H1 (cell line): Measurements from ENCODE around the gene FUNDC1. TPM values are rescaled to one million over a fixed set of nuclear protein-coding genes. Genes with fewer than 3 reads are reported as not detected.
"Not testable (repeated sequence)": the region's sequence is repeated elsewhere in the genome, so short reads cannot be mapped to it uniquely, and the experiment has no call there.

Experiments
- CTCF ChIA-PET: fragments of 300-600 bp; sonication (Branson Sonifier 250); formaldehyde crosslinking; loops from one replicate; lab custom pipeline; 2021; ENCODE audit not compliant: partially characterized antibody; lab: Charles Lee
- POLR2A ChIA-PET: fragments of 300-600 bp; sonication (Branson Sonifier 250); formaldehyde crosslinking; loops from one replicate; lab custom pipeline; 2021; ENCODE audit warnings: inconsistent platforms; ENCODE audit not compliant: partially characterized antibody; lab: Charles Lee
- DNase-seq, 2 experiments: peaks; one replicate each; pipeline versions ENCODE4 v3.0.0 to v3.0.0-alpha.2; 2010 to 2022; ENCODE audit warnings: low spot score in 2 of 2, low read depth in 1 of 2, mixed read lengths in 1 of 2
- FAIRE-seq: peaks from 2 replicates; lab custom pipeline; 2011; peaks lifted over from hg19 to GRCh38; lab: Jason Lieb, UNC
- H2AFZ ChIP-seq: 2 replicates; pipeline ENCODE4 v1.8.1; 2012; ENCODE audit warnings: low read length, inconsistent platforms
- H2AK5ac ChIP-seq: 2 replicates; pipeline ENCODE4 v1.6.1; 2013; ENCODE audit warnings: low read depth, low read length
- H2BK120ac ChIP-seq: replicated peaks from 2 replicates; pipeline ENCODE3; 2013; ENCODE audit warnings: low read depth, low read length, inconsistent platforms
- H2BK12ac ChIP-seq: 2 replicates; pipeline ENCODE4 v1.6.1; 2013; ENCODE audit warnings: low read depth, low read length
- H2BK15ac ChIP-seq: 2 replicates; pipeline ENCODE4 v1.6.1; 2013; ENCODE audit warnings: low read length
- H2BK20ac ChIP-seq: 2 replicates; pipeline ENCODE4 v1.6.1; 2013; ENCODE audit warnings: low read length
- H2BK5ac ChIP-seq: 2 replicates; pipeline ENCODE4 v1.6.1; 2013; ENCODE audit warnings: low read depth, low read length
- H3K14ac ChIP-seq: 2 replicates; pipeline ENCODE4 v1.6.1; 2013; ENCODE audit warnings: inconsistent platforms; ENCODE audit not compliant: insufficient read length
- H3K18ac ChIP-seq: 2 replicates; pipeline ENCODE4 v1.6.1; 2013; ENCODE audit warnings: low read length; ENCODE audit errors: extremely low read depth
- H3K23ac ChIP-seq: 2 replicates; pipeline ENCODE4 v1.6.1; 2013; ENCODE audit warnings: inconsistent platforms; ENCODE audit not compliant: insufficient read length
- H3K23me2 ChIP-seq: 2 replicates; pipeline ENCODE4 v1.6.1; 2013; ENCODE audit warnings: low read depth, low read length
- H3K27ac ChIP-seq: 2 replicates; pipeline ENCODE4 v1.6.1; 2011; ENCODE audit warnings: low read depth, low read length, inconsistent platforms
- H3K27me3 ChIP-seq, 4 experiments: replicated peaks in 1 of 4; 1 replicate in 1 of 4; 2 replicates in 3 of 4; pipeline versions ENCODE4 v1.6.1 to v1.8.1; 2011 to 2013; ENCODE audit warnings: low read length in 3 of 4, mild to moderate bottlenecking in 3 of 4, inconsistent platforms in 2 of 4, mixed read lengths in 2 of 4, moderate library complexity in 1 of 4; ENCODE audit not compliant: control insufficient read depth in 3 of 4, insufficient read depth in 3 of 4; ENCODE audit errors: extremely low read depth in 1 of 4
- H3K36me3 ChIP-seq, 4 experiments: 2 replicates each; pipeline versions ENCODE4 v1.6.1 to v1.8.1; 2011 to 2013; ENCODE audit warnings: mild to moderate bottlenecking in 4 of 4, low read length in 3 of 4, moderate library complexity in 2 of 4, control low read depth in 1 of 4, inconsistent platforms in 1 of 4; ENCODE audit not compliant: insufficient read depth in 4 of 4, control insufficient read depth in 2 of 4
- H3K4ac ChIP-seq: replicated peaks from 2 replicates; pipeline ENCODE3; 2013; ENCODE audit warnings: low read length, low read depth, mixed read lengths, inconsistent platforms; ENCODE audit not compliant: insufficient read length
- H3K4me1 ChIP-seq, 4 experiments: replicated peaks in 1 of 4; 1 replicate in 1 of 4; 2 replicates in 3 of 4; pipeline versions ENCODE4 v1.6.1 to v1.8.1; 2011 to 2013; ENCODE audit warnings: low read length in 3 of 4, inconsistent platforms in 2 of 4, mixed read lengths in 1 of 4; ENCODE audit not compliant: insufficient read depth in 4 of 4, control insufficient read depth in 3 of 4
- H3K4me2 ChIP-seq, 2 experiments: 2 replicates each; pipeline versions ENCODE4 v1.6.1 to v1.8.1; 2011 to 2013; ENCODE audit warnings: low read depth in 2 of 2, low read length in 2 of 2, control low read depth in 1 of 2, inconsistent platforms in 1 of 2, mild to moderate bottlenecking in 1 of 2; ENCODE audit not compliant: insufficient read depth in 1 of 2
- H3K4me3 ChIP-seq, 4 experiments: fragments of 200-600, 300-600 bp in 1 of 4; sonication (generic), shearing (Covaris generic), sonication (Bioruptor Twin) in 1 of 4; 2 replicates each; pipeline versions ENCODE4 v1.5.1 to v1.8.1; 2011 to 2016; ENCODE audit warnings: low read length in 4 of 4, low read depth in 3 of 4, control low read depth in 2 of 4, inconsistent platforms in 2 of 4, mild to moderate bottlenecking in 2 of 4, mixed read lengths in 1 of 4, moderate library complexity in 1 of 4; ENCODE audit not compliant: insufficient read depth in 2 of 4; ENCODE audit errors: extremely low read depth in 1 of 4
- H3K56ac ChIP-seq: replicated peaks from 2 replicates; pipeline ENCODE3; 2013; ENCODE audit warnings: low read depth, mild to moderate bottlenecking, mixed read lengths, low read length, inconsistent platforms; ENCODE audit not compliant: insufficient read length
- H3K79me1 ChIP-seq: 2 replicates; pipeline ENCODE4 v1.6.1; 2013; ENCODE audit warnings: low read depth, low read length, control low read depth
- H3K79me2 ChIP-seq, 2 experiments: 2 replicates each; pipeline versions ENCODE4 v1.6.1 to v1.8.1; 2012 to 2013; ENCODE audit warnings: low read length in 2 of 2, mild to moderate bottlenecking in 2 of 2, inconsistent platforms in 1 of 2; ENCODE audit not compliant: insufficient read depth in 2 of 2, control insufficient read depth in 1 of 2
- H3K9ac ChIP-seq, 4 experiments: replicated peaks in 1 of 4; 1 replicate in 1 of 4; 2 replicates in 3 of 4; pipeline versions ENCODE4 v1.6.1 to v1.8.1; 2011 to 2013; ENCODE audit warnings: low read depth in 3 of 4, low read length in 3 of 4, control low read depth in 2 of 4, mild to moderate bottlenecking in 2 of 4, moderate library complexity in 2 of 4, inconsistent platforms in 1 of 4; ENCODE audit errors: extremely low read depth in 1 of 4
- H3K9me3 ChIP-seq, 2 experiments: 2 replicates each; pipeline versions ENCODE4 v1.6.1 to v1.8.1; 2012 to 2013; ENCODE audit warnings: mild to moderate bottlenecking in 2 of 2, moderate library complexity in 2 of 2, control low read depth in 1 of 2, inconsistent platforms in 1 of 2, low read depth in 1 of 2, low read length in 1 of 2, mixed read lengths in 1 of 2; ENCODE audit not compliant: insufficient read depth in 2 of 2
- H4K20me1 ChIP-seq, 2 experiments: replicated peaks in 1 of 2; 2 replicates each; pipeline versions ENCODE3 to v1.8.1; 2011 to 2013; ENCODE audit warnings: inconsistent platforms in 2 of 2, low read length in 2 of 2, mild to moderate bottlenecking in 1 of 2; ENCODE audit not compliant: insufficient read depth in 2 of 2, control insufficient read depth in 1 of 2
- H4K5ac ChIP-seq: 2 replicates; pipeline ENCODE4 v1.6.1; 2013; ENCODE audit warnings: low read length, low read depth, mixed read lengths, inconsistent platforms; ENCODE audit not compliant: insufficient read length
- H4K8ac ChIP-seq: 2 replicates; pipeline ENCODE4 v1.8.0; 2013; ENCODE audit warnings: mild to moderate bottlenecking, moderate library complexity, low read length, inconsistent platforms; ENCODE audit not compliant: insufficient read depth; ENCODE audit errors: extremely low read depth
- H4K91ac ChIP-seq: replicated peaks from 2 replicates; pipeline ENCODE3; 2013; ENCODE audit warnings: low read length, mixed read lengths, inconsistent platforms; ENCODE audit not compliant: insufficient read length
- EP300 ChIP-seq, 2 experiments: IDR thresholded peaks; 1 replicate in 1 of 2; 2 replicates in 1 of 2; pipeline ENCODE4 v1.6.1; 2011 to 2012; ENCODE audit warnings: low read depth in 2 of 2, low read length in 2 of 2, mild to moderate bottlenecking in 2 of 2, borderline replicate concordance in 1 of 2, inconsistent platforms in 1 of 2, moderate library complexity in 1 of 2
- WGBS, 2 experiments: shearing (Covaris generic) in 1 of 2; methylation state at CpG; one replicate each; pipeline versions ENCODE4 v1.1.6 to v1.1.7; 2013 to 2015; ENCODE audit warnings: low lambda C conversion rate in 2 of 2, mixed read lengths in 2 of 2, inconsistent platforms in 1 of 2, low coverage in 1 of 2, missing lambda C conversion rate in 1 of 2; ENCODE audit not compliant: insufficient replicate concordance in 2 of 2, insufficient coverage in 1 of 2, insufficient read length in 1 of 2; ENCODE audit errors: extremely low coverage in 1 of 2, missing lambda C conversion rate in 1 of 2; 5-methylcytosine and 5-hydroxymethylcytosine counted together
- polyA plus RNA-seq, 7 experiments: library from polyadenylated mRNA; depleted of rRNA in 3 of 7; stranded (reverse) in 5 of 7; unstranded in 2 of 7; fragments of >200 nt in 5 of 7; fragments of 200-250 nt in 2 of 7; gene quantifications; 1 replicate in 5 of 7; 2 replicates in 1 of 7; 4 replicates in 1 of 7; pipeline versions ENCODE4 v1.2.1 to v1.2.3, GENCODE V29; 2011 to 2013; ENCODE audit warnings: missing spikeins in 2 of 7, mixed read lengths in 2 of 7
- total RNA-seq: library from RNA; stranded (reverse); fragmentation: NEBNext Ultra II Directional; extraction: Animal tissue kit (Norgen Biotek cat#: 25700); gene quantifications from 2 replicates; pipeline ENCODE4 v1.2.1, GENCODE V29; 2021

The FUNDC1 gene
- total and polyA plus RNA-seq, 2 of the 8 experiments (the other 6 are each of a cell fraction or from before 2014, with no cell fraction given) = 13.7 to 24.1 TPM

DNA sequence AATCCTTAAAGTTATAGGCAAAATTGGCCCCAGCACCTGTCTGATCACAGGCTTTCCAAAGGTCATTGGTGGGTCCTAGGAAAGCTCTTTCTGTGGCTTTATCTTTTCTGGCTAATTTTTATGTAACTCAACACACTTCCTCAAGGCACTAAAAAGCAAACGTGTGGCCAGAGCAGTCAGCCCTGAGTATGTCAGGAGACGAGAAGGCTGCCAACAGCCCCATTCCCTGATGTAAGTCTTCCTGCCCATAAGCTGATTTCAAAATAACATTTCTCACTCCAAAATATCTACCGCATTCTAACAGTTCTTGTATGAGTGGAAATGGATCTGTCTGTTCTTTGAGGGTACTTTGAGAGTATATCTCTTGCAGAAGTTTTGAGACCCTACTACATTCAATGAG, 25.5 kb upstream of the FUNDC1 start (continued):
- TF ChIP-seq EP300 (IDR thresholded peaks at IDR 0.05; ENCODE audit: borderline replicate concordance in 1 of 2, low read depth in 2 of 2, low read length in 2 of 2) = no peak

DNA sequence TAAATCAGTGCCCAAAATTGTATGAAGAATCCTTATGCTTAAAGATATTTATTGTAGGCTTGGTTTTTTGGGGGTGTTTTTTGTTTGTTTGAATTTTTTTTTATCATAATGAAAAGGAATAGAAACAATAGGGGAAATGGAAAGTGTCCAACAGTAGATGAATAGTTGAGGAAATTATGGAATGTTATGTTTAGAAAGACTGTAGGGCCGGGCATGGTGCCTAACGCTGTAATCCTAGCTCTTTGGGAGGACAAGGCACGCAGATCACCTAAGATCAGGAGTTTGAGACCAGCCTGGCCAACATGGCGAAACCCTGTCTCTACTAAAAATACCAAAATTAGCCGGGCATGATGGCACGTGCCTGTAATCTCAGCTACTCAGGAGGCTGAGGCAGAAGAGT, 19.2 kb upstream of the FUNDC1 start:
- H3K4me2 ChIP-seq, H4K5ac ChIP-seq, H2AK5ac ChIP-seq, POLR2A ChIA-PET, H3K27me3 ChIP-seq, H3K79me2 ChIP-seq, H3K56ac ChIP-seq, H3K79me1 ChIP-seq, H2BK20ac ChIP-seq, H3K23me2 ChIP-seq, H3K9me3 ChIP-seq, H3K27ac ChIP-seq, H2AFZ ChIP-seq, H3K23ac ChIP-seq, FAIRE-seq, H3K4me1 ChIP-seq, H3K14ac ChIP-seq, H4K20me1 ChIP-seq, H2BK5ac ChIP-seq, H2BK15ac ChIP-seq, H3K4me3 ChIP-seq, DNase-seq, H4K8ac ChIP-seq, H3K18ac ChIP-seq, H2BK120ac ChIP-seq, H3K9ac ChIP-seq, H2BK12ac ChIP-seq, H3K4ac ChIP-seq, H3K36me3 ChIP-seq, H4K91ac ChIP-seq: not testable (repeated sequence)
- CTCF ChIA-PET = interaction anchor here (0.7 kb wide), 1 partner anchor 237 kb away, joined by 5 read pairs; no protein-coding TSS in a partner anchor
- 77% methylated on average over 5 of the region's 6 CpGs; no CpG with 5 or more reads in 1 of the 2 experiments for WGBS, 2 experiments
